ENCODE results near the gene SP140L. TPM values are rescaled to one million over a fixed set of nuclear protein-coding genes. Genes with fewer than 3 reads are reported as not detected.

SP140L gene
- polyA plus RNA-seq, 3 donors: 6.5 to 23.7 (median 8.5) TPM

DNA sequence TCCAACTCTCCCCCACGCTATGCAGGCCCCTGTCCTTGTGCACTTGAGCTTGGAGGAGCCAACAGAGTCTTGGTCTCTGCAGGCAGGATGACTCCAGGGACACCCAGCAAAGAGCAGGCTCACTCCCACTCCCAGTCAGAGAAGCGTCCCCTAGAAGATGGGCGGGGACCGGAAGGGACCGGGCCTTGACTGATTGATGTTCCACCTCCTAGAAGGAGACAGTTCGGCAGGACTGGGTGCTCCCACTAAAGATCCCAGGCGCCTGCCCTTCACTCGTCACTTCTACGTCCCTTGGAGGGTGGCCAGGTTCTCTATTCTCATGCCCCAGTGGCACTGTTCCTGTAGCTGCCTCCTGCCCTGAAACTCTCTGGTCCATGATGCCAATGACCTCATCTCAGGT is 85.9 kb downstream of the SP140L start:
- H3K27me3 Mint-ChIP-seq (ENCODE audit: low read depth in 3 of 3): peaks cover 0 to 2% (median 0%) of the 10 kb centered on the region in 3 donors
- Histone ChIP-seq H4K20me1 (ENCODE audit: insufficient read depth, low read length) (peaks cover 3% of the 10 kb centered on the region), H3K9me3 (replicated peaks in 1 of 2; ENCODE audit: control insufficient read depth in 1 of 2, insufficient read depth in 1 of 2, low read length in 2 of 2) (no peaks in the 10 kb centered on the region), H3K9ac (ENCODE audit: insufficient read depth, low read length, poor library complexity, severe bottlenecking) (peak overlapping the region; percentile 96), H2AFZ (ENCODE audit: insufficient read depth, low read depth, low read length, poor library complexity, severe bottlenecking) (peak overlapping the region; percentile 92), H3K79me2 (ENCODE audit: insufficient read depth, low read length) (peaks cover 40% of the 10 kb centered on the region), H3K4me3 (replicated peaks in 1 of 3; ENCODE audit: low read depth in 2 of 3, low read length in 3 of 3) (peak overlapping the region in 1 of 3 experiments; percentile 85), H3K27me3 (ENCODE audit: control insufficient read depth in 2 of 2, insufficient read depth in 2 of 2, low read length in 2 of 2) (no peaks in the 10 kb centered on the region), H3K4me1 (ENCODE audit: control insufficient read depth in 1 of 2, insufficient read depth in 2 of 2, low read length in 2 of 2) (peaks cover 60 to 71% of the 10 kb centered on the region in 2 donors), H3K4me2 (replicated peaks; ENCODE audit: extremely low read depth, low read length, poor library complexity, severe bottlenecking) (peak overlapping the region; percentile 79), H3K27ac (ENCODE audit: low read depth in 1 of 2, low read length in 2 of 2) (peak overlapping the region; percentile 94 to 98), H3K36me3 (replicated peaks in 1 of 2; ENCODE audit: control insufficient read depth in 1 of 2, insufficient read depth in 2 of 2, low read length in 2 of 2) (no peaks in the 10 kb centered on the region)
- peak overlapping the region; percentile 51 to 100 for H3K4me3 Mint-ChIP-seq
- WGBS (ENCODE audit: insufficient coverage): 73% methylated on average over 9 of the region's 9 CpGs
- H3K36me3 Mint-ChIP-seq: peaks cover 0 to 1% of the 10 kb centered on the region in 2 donors
- intact Hi-C loops (cut with micrococcal nuclease): loop anchor here (5.0 to 10.0 kb wide), 7 partner anchors 34 to 384 kb away; partner anchors contain the start of genes SP110 (in 1 of the 2), SP140 (in 1 of the 2) and SP140L (in 1 of the 2)
- TF ChIP-seq, protein P1, sequence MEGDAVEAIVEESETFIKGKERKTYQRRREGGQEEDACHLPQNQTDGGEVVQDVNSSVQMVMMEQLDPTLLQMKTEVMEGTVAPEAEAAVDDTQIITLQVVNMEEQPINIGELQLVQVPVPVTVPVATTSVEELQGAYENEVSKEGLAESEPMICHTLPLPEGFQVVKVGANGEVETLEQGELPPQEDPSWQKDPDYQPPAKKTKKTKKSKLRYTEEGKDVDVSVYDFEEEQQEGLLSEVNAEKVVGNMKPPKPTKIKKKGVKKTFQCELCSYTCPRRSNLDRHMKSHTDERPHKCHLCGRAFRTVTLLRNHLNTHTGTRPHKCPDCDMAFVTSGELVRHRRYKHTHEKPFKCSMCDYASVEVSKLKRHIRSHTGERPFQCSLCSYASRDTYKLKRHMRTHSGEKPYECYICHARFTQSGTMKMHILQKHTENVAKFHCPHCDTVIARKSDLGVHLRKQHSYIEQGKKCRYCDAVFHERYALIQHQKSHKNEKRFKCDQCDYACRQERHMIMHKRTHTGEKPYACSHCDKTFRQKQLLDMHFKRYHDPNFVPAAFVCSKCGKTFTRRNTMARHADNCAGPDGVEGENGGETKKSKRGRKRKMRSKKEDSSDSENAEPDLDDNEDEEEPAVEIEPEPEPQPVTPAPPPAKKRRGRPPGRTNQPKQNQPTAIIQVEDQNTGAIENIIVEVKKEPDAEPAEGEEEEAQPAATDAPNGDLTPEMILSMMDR (IDR thresholded peaks at IDR 0.05): no peak
- H3K9me3 Mint-ChIP-seq: peaks cover 0 to 2% (median 0%) of the 10 kb centered on the region in 7 donors
- DNase-seq: no peak
- H3K4me1 Mint-ChIP-seq: peaks cover 64% of the 10 kb centered on the region
- H3K27ac Mint-ChIP-seq: peak overlapping the region; percentile 99 to 100 (median 99)

DNA sequence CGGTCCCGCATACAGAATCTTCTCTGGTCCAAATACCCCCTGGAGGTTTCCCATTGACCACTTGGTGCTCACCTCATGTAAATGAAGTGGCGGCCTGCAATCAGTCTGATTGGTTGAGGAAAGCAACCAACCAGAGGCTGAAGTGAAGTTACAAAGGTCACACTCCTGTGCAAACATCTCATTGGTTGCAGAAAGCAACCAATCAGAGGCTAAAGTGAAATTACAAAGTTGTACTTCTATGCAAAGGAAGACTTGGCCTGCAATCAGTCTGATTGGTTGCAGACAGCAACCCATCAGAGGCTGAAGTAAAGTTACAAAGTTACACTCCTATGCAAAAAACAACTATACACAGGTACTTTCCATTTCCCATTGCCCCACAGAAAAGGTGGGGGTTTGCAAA is 86.5 kb downstream of the SP140L start:
- Mint-ChIP-seq H3K4me3 (no peak overlapping the region), H3K27me3 (ENCODE audit: low read depth in 3 of 3) (peaks cover 0 to 2% (median 0%) of the 10 kb centered on the region in 3 donors), H3K9me3 (peaks cover 0 to 2% (median 0%) of the 10 kb centered on the region in 7 donors), H3K27ac (peak overlapping the region in 2 of 7 donors; percentile 63 to 99), H3K4me1 (peaks cover 70% of the 10 kb centered on the region), H3K36me3 (peaks cover 3 to 4% of the 10 kb centered on the region in 2 donors)
- H3K4me1 ChIP-seq (ENCODE audit: control insufficient read depth in 1 of 2, insufficient read depth in 2 of 2, low read length in 2 of 2): peaks cover 67 to 78% of the 10 kb centered on the region in 2 donors
- H3K27ac ChIP-seq (ENCODE audit: low read depth in 1 of 2, low read length in 2 of 2): peak overlapping the region in 1 of 2 donors; percentile 99
- no peak for DNase-seq
- intact Hi-C loops (cut with micrococcal nuclease): loop anchor here (5.0 to 10.0 kb wide), 7 partner anchors 34 to 384 kb away; partner anchors contain the start of genes SP110 (in 1 of the 2), SP140 (in 1 of the 2) and SP140L (in 1 of the 2)
- TF ChIP-seq, protein P1 (IDR thresholded peaks at IDR 0.05): no peak
- H3K36me3 ChIP-seq (replicated peaks in 1 of 2; ENCODE audit: control insufficient read depth in 1 of 2, insufficient read depth in 2 of 2, low read length in 2 of 2): no peaks in the 10 kb centered on the region
- H3K79me2 ChIP-seq (ENCODE audit: insufficient read depth, low read length): peaks cover 46% of the 10 kb centered on the region
- no CpG with 5 or more reads among the region's 3 CpGs for WGBS (ENCODE audit: insufficient coverage)
- H2AFZ ChIP-seq (ENCODE audit: insufficient read depth, low read depth, low read length, poor library complexity, severe bottlenecking): no peak overlapping the region
- H4K20me1 ChIP-seq (ENCODE audit: insufficient read depth, low read length): peaks cover 9% of the 10 kb centered on the region
- H3K4me2 ChIP-seq (replicated peaks; ENCODE audit: extremely low read depth, low read length, poor library complexity, severe bottlenecking): no peak overlapping the region
- no peak overlapping the region for H3K4me3 ChIP-seq (replicated peaks in 1 of 3; ENCODE audit: low read depth in 2 of 3, low read length in 3 of 3)
- no peaks in the 10 kb centered on the region for H3K27me3 ChIP-seq (ENCODE audit: control insufficient read depth in 2 of 2, insufficient read depth in 2 of 2, low read length in 2 of 2)
- H3K9me3 ChIP-seq (replicated peaks in 1 of 2; ENCODE audit: control insufficient read depth in 1 of 2, insufficient read depth in 1 of 2, low read length in 2 of 2): no peaks in the 10 kb centered on the region
- H3K9ac ChIP-seq (ENCODE audit: insufficient read depth, low read length, poor library complexity, severe bottlenecking): no peak overlapping the region
